CD4-positive, alpha-beta T cell treated with Interleukin-2 at 100 ng/mL for 4 hours (primary cell): ENCODE data around the gene KLHL17.
"Not testable (repeated sequence)": the region's sequence is repeated elsewhere in the genome, so short reads cannot be mapped to it uniquely, and the experiment has no call there.

Experiments
- DNase-seq: peaks from one replicate; pipeline ENCODE4 v3.0.0-alpha.2; 2020; ENCODE audit warnings: low spot score

Gene KLHL17

DNA sequence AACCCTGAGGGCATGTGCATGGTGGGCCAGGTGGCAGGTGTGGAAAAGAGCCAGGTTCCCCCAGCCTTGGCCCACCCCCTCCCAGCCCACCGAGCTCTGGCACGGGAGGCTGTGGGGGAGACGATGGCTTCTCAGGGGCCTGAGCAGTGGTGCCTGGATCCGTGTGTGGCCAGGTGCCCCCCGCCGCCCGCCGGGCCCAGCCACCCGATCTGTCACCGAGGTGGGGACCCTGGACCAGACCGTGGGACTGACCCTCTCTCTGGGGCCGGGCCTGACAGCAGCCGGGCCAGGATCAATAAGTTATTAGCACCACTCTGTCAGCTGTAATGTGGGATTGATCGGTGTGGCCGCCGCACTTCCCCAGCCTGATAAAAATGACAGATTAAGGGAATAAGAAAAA lies 22.9 kb upstream of the KLHL17 start:
- no peak for DNase-seq

DNA sequence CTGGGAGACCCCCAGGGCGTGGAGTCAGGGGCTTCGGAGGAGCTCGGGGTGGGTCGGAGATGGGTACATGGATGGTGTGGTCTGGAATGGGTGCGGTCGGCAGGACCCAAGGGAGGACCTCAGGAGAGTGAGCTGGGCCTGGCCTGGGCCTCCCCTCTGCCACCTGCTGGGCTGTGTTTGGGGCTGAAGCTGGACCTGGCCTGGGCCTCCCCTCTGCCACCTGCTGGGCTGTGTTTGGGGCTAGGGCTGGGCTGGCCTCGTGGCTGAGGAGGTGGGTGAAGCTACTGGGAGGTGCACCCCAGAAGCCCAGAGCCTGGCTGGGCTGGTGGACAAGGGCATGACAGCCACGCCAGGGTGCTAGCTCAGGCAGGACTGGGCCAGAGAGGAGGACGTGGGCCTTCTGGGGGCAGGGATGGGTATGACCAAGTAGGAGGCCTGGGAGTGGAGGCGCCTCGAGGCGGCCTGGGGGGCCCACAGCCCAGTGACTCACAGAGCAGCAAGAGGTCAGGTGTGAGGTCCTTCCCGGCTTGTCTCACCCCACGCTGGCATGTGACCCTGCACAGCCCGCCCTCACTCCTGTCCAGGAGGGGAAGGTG lies 22.2 kb upstream of the KLHL17 start:
- no peak for DNase-seq

DNA sequence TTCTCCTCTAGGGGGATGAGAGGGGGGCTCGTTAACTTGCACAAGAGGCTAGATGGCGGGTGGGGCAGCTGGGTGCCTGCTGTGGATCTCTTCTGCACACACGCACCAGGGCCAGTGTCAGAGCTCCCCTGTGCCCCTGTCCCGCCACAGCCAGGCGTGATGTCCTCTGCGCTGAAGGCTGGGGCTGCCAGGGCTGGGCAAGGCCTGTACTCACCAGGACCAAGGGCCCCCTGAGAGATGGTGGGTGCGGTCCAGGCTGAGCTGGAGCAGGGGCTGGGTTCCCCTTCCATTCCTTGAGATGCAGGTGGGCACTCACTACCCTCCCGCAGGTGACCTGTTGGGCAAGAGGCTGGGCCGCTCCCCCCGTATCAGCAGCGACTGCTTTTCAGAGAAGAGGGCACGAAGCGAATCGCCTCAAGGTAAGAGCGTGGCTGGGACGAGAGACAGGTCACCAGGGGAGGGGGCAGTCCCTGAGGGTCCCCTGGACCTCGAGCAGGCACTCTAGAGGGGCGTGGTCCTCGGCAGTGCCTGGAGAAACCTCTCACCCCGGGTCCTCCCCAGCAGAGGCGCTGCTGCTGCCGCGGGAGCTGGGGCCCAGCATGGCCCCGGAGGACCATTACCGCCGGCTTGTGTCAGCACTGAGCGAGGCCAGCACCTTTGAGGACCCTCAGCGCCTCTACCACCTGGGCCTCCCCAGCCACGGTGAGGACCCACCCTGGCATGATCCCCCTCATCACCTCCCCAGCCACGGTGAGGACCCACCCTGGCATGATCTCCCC lies 21.5 kb upstream of the KLHL17 start:
- no peak for DNase-seq

DNA sequence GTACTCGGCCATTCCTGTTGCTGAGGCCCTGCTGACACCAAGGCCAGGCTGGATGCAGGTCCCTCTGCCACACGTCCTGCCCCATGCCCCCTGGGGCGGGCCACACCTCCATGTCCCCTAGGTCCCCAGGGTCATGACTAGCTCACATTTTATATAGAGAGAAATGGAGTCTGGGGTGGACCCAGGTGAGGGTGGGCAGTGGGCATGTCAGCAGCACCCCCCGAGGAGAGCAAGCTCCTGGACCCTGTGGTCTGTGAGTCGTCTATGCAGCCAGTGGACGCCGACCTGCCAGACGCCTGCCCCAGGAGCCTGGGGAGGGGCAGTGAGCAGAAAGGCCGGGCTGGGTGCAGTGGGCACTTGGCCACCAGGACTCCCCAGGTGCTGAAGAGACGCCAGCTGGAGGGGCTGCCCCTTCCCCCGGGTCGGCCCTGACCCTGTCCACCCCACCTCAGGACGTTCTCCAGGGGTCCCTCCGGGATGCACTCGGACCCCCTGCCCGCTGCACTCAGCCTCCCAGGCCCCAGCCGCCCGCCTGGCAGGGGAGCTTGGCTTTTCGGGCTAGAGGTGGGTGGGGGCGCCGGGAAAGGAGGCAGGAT lies 20.8 kb upstream of the KLHL17 start:
- DNase-seq = no peak

DNA sequence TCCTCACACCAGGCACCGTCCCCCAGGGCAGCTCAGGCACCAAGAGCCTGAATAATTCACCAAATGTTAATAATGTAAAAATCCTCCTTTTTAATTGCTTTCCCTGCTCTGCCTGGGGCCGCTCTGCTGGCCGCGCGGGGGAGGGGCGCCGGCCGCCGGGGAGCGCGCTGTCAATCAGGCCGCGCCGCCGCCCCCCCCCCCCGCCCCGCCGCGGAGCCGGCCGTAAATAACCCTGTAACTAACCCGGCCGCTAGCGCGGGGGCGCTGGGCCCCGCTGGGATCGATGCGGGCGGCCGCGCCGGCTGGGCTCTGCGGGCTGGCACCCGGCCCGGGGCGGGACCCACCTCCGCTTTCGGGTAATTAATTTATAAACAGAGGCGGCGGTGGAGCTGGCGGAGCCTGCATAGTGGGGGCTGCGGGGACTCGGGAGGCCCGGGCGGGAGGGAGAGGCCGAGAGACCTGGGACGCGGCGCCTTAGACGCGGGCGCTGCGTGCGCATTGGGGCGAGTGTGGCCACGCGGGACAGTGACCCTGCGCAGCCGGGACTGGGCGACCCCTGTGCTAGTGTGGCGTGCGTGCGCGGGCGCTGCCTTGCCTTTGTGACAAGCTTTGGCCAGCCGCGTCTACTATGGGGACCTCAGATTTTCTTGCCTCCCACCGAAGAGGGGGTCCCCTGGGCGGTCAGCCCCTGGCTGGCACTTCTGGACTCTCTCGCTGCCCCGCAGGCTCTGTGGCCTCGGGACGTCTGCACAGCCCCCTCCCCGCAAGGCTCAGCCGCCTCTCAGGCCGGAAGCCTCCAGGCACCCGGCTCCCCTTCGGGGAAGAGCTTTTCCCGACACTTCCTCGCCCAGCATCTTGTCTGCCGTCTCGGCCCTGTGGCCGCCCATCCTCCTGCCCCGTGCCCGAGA lies 20.0 kb upstream of the KLHL17 start:
- DNase-seq = no peak

DNA sequence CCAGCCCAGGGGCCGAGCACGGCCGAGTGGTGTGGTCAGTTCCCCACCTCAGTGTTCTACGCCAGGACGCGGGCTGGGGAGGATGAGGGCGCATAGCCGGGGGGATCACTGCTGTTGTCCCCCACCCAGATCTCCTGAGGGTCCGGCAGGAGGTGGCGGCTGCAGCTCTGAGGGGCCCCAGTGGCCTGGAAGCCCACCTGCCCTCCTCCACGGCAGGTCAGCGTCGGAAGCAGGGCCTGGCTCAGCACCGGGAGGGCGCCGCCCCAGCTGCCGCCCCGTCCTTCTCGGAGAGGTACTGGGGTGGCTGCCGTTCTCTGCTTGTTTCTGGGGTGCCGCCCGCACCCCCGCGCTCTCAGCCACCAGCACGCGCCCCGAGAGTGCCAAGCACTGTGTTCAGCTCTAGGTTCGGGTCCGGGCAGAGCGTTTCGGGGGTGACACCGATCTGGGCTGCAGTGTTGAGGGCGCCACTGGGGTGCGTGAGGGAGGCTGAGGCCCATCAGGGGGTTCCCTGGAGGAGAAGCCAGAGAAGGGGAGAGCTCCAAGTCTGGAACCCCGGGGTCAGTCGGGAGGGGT lies 19.3 kb upstream of the KLHL17 start:
- DNase-seq = no peak

DNA sequence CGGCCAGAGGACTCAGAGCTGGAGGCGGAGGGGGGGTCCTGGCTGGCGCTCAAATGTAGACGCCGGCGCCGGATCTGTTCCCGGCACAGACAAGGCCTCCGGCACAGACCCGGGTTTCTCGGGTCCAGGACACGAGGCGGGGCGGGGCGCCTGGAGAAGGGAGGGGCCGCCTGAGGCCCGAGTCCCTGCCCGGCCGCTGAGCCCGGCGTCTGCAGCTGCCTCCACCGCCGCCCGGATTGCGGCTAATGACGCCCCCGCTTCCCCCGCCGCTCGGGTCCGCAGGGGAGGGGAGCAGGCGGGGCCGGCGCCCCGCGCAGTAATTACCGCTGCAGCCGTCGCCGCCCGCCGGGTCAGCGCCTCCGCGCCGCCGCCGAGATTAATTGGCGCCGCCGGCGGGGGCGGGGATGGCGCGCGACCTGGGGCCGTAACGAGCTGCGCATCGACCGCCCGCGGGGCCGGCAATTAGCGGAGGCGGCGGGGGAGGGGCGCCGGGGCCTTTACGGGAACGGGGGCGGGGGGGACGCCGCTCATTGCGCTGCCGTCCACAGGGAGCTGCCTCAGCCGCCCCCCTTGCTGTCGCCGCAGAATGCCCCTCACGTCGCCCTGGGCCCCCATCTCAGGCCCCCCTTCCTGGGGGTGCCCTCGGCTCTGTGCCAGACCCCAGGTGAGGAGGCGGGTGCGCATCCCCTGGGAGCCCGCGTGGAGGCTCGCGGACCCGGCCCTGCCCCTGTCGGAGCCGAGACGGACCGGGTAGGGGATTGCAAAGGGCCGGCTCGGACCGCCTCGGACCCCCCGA lies 18.6 kb upstream of the KLHL17 start:
- DNase-seq = no peak

DNA sequence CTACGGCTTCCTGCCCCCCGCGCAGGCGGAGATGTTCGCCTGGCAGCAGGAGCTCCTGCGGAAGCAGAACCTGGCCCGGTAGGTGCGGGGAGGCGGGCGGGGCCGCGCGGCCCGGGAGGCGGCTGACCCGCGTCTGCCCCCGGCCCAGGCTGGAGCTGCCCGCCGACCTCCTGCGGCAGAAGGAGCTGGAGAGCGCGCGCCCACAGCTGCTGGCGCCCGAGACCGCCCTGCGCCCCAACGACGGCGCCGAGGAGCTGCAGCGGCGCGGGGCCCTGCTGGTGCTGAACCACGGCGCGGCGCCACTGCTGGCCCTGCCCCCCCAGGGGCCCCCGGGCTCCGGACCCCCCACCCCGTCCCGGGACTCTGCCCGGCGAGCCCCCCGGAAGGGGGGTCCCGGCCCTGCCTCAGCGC lies 18.0 kb upstream of the KLHL17 start:
- no peak for DNase-seq

DNA sequence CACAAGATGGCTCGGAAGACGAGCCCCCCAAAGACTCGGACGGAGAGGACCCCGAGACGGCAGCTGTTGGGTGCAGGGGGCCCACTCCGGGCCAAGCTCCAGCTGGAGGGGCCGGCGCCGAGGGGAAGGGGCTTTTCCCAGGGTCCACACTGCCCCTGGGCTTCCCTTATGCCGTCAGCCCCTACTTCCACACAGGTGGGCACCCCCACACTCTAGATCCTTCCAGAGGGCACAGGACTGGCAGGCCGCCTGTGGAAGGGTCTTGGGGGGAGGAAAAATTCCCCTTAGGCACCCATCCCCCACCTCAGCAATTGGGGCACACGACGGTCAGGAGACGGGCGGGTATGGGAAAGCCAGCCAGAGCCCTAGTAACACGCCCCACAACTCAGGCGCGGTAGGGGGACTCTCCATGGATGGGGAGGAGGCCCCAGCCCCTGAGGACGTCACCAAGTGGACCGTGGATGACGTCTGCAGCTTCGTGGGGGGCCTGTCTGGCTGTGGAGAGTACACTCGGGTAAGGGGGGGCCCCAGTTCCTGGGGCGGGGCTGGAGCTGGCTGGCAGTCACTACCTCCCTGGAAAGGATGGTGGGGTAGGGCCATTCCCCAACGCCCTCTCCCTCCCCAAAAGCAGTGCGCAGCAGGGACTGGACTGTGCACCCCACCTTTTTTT lies 17.4 kb upstream of the KLHL17 start:
- no peak for DNase-seq

DNA sequence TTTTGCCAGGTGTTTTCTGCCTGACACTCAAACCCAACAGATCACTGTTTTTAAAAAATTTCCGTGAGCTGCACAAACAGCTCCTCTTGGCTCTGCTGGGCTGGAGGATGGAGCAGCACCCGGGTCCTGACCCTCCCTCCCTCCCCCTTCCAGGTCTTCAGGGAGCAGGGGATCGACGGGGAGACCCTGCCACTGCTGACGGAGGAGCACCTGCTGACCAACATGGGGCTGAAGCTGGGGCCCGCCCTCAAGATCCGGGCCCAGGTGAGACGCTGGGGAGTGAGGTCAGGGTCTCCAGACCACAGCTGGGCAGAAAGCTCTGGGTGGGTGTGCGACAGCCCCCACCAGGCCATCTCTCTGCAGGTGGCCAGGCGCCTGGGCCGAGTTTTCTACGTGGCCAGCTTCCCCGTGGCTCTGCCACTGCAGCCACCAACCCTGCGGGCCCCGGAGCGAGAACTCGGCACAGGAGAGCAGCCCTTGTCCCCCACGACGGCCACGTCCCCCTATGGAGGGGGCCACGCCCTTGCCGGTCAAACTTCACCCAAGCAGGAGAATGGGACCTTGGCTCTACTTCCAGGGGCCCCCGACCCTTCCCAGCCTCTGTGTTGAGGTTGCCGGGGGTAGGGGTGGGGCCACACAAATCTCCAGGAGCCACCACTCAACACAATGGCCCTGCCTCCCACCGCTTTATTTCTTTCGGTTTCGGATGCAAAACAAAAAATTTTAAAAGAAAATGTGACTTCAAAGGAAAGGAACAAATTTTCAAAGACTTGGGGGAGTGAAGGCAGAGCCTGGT lies 16.6 kb upstream of the KLHL17 start:
- no peak for DNase-seq

DNA sequence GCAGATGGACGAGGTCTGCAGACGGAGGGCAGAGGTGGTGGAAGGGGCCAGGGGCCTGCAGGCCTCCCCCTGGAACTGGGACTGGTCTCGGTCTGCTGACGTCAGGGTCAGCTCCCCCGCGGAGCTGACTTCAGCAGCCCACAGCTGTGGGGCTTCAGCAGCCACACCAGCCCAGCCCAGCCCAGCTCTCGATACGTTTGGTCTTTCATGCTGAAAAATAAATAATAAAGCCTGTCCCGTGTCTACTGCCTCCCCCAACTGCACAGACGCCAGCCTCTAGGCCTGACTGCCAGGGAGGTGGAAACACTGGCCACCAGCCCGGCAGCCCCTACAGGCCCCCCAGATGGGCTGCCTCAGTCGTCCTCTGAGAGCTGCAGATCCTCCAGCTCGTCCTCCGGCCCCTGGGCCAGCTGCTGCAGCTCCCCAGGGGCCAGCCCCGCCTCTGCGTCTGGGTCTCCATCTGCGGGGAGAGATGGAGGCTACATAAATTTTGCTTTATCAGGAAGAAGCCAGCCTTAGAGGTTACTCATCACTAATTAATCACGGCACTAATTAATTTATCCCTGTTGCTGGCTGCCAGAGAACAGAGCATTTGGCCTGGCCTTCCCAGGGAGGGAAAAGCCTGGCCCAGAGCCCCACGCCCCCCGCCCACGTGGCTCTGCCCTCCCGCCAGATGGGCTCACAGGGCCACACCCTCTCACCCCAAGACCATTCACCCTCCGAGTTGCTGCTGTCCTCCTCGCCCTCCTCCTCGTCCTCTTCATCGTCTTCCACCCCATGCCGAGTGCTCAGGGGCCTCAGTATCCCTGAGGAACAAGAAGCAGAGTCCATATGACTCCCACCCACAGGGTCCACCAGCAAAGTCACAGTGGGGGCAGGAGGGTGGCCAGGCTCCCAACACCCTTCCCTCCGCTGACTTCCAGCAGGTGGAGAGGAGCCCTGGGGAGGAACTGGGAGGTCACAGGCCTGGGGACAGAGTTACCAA lies 15.8 kb upstream of the KLHL17 start:
- no peak for DNase-seq

DNA sequence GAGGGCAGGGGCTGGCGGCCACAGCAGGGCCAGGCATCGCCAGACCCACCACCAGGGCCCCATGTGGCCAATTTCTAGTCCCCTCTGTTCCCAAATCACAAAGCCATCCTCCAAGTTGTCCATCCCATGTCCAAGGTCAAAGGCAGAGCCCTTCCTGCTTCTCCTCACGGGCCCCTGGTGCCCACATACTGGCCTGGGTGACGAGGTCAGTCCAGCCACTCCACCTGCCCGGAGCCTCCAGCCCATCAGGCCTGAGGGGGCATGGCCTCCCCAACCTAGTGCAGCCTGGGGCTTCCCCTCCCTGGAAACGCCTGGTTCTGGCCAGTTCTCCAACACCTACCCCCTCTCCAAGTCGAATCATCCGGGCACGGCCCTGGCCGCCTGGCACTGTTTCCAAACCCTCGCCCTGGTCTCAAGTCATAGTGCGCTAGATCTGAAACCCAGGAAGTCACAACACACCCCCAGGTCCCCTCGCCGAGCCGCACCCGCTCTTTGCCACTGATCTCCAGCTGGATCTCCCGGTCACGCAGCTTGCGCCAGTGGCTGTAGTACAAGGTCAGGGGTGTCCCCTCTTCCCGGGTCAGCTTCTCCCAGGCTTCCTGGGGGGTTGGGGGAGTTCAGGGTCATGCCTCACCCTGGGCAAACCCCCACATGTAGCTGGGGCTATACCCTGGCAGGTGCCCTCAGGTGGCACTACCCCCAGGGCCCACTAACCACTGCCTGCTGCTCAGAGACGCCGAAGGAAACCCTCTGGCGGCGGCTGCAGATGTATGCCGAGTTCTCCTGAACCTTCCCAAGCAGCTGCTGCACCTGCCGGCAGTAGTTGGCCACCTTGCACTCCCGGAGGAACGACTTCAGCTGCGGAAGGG lies 14.5 kb upstream of the KLHL17 start:
- DNase-seq = no peak

DNA sequence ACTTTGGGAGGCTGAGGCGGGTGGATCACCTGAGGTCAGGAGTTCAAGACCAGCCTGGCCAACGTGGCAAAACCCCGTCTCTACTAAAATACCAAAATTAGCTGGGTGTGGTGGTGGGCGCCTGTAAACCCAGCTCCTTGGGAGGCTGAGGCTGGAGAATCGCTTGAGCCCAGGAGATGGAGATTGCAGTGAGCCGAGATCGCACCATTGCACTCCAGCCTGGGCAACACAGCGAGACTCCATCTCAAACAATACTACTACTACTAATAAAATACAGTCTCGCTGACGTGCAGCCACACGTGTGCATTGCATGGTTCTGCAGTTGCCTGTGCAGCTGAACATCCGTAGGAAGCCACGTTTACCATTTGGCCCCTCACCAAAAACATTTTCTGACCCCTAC lies 13.6 kb upstream of the KLHL17 start:
- DNase-seq = not testable (repeated sequence)

DNA sequence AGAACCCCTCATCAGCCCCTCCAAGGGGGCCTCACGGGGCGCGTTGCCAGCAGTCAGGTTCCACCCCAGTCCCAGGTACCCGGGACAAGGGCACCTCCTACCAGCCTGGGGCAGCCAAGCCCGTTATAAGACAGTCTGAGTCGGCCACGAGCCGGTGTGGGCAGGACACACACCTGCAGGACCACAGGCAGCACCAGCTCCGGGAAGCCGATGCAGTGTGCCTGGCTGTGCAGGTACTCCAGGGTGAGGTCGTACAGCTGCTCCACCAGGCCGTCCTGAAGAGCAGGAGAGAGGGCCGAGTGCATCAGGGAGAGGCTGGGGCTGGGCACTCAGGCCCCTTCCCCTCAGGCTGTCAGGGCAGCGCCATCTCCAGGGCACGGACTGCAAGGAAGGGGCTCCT lies 12.4 kb upstream of the KLHL17 start:
- DNase-seq = no peak

DNA sequence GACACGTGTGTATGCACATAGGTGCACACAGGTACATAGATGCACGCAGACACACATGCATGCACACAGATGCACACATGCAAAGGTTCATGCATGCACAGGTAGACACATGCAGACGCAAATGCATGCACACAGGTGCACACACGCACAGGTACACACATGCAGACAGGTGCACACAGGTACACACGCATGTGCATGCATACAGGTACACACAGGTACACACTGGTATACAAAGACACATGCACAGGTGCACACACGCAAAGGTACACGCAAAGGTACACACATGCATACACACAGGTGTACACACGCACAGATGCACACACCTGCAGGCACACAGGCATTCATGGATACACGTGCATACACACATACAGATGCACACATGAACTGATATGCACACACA lies 10.1 kb upstream of the KLHL17 start:
- DNase-seq = no peak

DNA sequence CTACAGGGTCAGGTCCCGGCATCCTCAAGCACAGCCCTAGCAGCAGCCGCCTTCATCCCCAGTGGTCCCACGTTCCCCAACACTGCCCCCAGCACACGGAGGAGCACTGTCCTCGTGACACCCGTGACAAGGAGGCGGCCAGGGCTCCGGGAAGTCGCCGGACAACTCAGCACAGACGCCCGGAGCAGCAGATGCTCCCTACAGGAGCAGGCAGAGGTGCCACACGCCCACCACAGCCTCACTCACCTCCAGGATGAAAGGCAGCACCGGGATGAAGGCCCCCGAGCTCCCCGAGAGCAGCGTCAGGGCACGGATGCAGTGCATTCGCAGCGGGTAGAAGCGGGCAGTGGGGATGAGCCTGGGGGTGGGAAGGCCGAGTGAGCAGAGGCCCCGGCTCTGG lies 9.5 kb upstream of the KLHL17 start:
- no peak for DNase-seq

DNA sequence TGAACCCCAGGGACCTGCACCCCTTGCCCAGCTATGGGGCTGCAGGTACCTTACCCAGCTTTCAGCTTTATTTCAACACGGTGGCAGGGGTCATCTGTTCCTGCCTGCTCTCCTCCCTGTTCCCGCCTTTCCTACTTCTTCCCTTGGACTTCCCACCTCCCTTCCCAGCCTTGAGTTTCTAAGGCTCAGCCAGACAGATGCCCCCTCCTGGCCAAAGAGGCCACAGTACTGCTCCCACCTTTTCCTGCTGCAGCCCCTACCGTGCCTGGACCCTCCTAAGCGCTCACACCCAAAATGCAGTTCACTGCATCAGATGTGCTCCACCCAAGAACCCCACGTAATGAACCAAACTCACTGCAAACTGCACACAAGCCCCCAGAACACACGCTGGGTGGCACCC lies 9.0 kb upstream of the KLHL17 start:
- DNase-seq = no peak

DNA sequence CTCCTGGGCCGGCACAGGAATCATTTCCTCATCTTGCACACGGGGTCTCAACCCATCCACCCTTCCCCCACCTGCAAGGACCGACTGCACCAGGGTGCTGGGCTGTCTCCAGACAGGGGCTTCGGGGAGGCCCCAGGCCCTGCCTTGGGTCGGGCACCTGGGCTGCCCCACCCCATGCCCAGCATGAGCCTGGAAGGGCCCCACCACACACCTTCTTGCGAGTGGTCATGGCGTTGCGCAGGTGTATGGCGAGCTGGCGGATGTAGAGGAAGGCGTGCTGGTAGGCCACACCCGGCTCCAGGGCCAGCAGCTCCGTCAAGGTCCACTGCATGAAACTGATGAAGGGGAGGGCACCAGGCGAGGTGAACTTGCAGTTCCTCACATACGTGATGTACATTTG lies 8.2 kb upstream of the KLHL17 start:
- no peak for DNase-seq
